ENCODE results near the gene ABCC4.

The ABCC4 gene

GRCh38 chr13:94984958-94985357 is 316.3 kb downstream of the ABCC4 start:
- no peak for DNase-seq

- no peak for DNase-seq
Observed at GRCh38 chr13:94978516-94978915, 322.7 kb downstream of the ABCC4 start.

GRCh38 chr13:94974015-94974951 is 327.0 kb downstream of the ABCC4 start:
- DNase-seq, result no peak

- DNase-seq, result no peak
Observed at GRCh38 chr13:94972262-94972661, 329.0 kb downstream of the ABCC4 start.

Measured in T-helper 9 cell (primary cell).